HG03066 (cell line): ENCODE measurements around the gene SYNDIG1.
"Not testable (repeated sequence)": the region's sequence is repeated elsewhere in the genome, so short reads cannot be mapped to it uniquely, and the experiment has no call there.

Experiments used
- ATAC-seq: cut with Tn5 transposase; IDR thresholded peaks from one replicate; pipeline ENCODE4 v1.9.1; 2021; ENCODE audit warnings: low read depth; ENCODE audit not compliant: unreplicated experiment

Gene SYNDIG1

DNA sequence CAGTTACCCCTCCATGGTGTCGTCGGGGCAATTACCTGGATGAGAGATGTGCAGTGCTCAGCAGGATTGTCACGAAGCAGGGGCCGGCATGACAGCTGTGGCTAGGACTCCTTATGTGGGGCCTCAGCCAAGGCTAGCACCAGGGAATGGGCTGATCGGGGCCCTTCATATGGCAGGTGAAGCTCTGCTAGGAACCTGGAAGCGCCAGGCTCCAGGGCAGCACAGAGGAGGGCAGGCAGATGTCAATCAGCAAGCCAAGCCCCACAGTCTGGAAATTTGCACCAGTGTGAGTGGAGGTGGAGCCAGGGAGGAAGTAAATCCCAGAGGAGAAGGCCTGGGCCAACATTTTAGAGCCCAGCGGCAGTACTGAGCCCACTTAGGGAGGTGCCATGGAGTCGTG lies 21.2 kb downstream of the SYNDIG1 start:
- ATAC-seq = no peak

DNA sequence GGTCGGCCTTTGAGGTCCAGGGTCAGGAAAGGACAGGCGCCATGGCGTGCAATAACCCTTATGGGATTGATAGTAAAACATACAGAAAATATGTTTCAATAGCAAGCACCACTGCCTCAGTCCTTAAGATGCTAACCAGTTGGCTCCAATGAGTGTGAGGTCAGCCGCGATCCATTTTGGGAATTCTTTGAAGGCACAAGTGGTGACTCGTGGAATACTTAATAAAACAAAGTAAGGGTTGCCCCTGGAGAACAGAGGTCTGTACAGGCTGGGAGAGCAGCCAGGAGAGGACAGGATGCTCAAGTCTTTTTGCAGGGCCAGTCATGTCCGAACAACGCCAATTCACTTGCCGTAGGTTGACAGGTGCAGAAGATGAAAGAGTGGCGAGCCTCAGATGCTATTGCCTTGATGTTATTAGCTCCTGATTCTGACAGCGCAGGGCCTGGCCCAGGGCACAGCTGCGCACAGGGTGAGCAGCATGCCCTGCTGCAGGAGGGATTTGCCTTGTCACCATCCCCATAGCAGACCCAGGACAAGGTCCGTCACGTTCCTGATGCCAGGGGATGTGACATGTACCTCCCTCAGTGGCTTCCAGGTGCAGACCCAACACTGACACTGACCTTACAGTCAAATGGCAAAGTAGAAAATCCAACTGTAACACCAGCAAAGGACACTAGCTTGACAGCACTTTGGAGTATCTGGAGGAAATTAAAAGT lies 21.8 kb downstream of the SYNDIG1 start:
- no peak for ATAC-seq

DNA sequence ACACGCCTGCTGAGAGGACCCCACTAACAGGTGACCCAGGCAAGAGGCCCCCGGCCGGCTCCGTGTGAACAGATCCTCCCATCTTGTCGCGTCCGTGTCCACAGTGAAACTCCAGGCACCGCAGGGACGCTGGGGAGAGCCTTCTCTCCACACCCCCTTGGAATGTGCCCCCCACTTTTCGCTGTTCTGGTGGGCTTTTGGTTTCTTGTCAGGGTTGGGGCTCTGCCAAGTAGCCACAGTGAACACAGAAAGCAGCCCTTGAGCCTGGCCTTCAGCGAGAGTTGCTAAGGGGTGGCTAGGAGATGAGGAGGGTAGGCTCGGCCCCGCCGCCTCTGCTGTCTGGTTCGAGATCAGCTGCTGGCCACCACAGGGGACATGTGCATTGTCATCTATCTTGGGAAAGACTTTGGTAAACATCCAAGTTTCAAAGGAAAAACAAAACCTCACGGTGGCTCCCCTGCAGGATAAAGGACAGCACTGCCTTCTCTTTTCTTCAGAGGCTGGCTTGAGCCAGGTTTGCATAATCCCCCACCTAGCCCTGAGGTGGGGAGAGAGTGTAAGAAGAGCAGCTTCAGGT lies 22.7 kb downstream of the SYNDIG1 start:
- ATAC-seq = no peak

DNA sequence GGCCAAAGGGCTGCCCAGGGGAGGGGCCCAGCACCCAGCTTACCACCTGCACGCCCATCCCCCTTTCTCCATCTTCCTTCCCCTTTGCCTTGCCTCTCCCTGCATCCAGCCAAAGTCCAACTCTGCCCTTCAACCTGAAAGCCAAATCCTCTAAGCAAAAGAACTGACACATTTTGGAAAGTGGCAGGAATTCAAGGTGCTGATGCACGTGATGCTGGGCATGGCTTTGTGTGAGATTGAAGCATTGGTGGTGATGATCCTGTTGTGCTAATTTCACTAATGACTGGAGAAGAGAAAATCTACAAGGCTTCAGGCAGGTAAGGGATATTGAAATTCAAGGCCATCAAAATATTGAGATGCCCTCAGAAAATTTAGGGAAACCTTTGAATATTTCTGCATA lies 23.3 kb downstream of the SYNDIG1 start:
- no peak for ATAC-seq

DNA sequence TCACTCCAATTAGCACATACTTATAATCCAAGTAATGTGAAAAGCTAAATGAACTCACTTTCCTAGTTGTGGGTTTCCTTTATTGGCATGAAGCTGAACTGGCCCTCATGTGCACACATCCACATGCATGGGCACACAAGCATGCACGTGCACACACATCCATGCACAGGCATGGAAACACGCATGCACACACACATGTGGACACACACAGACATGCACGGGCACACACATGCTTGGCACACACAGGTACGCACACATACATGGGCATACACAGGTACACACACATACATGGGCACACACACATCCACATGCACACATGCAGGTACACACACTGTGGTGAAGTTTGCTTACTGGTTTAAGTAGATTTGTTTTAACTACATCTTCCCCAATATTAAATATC lies 23.8 kb downstream of the SYNDIG1 start:
- no peak for ATAC-seq

DNA sequence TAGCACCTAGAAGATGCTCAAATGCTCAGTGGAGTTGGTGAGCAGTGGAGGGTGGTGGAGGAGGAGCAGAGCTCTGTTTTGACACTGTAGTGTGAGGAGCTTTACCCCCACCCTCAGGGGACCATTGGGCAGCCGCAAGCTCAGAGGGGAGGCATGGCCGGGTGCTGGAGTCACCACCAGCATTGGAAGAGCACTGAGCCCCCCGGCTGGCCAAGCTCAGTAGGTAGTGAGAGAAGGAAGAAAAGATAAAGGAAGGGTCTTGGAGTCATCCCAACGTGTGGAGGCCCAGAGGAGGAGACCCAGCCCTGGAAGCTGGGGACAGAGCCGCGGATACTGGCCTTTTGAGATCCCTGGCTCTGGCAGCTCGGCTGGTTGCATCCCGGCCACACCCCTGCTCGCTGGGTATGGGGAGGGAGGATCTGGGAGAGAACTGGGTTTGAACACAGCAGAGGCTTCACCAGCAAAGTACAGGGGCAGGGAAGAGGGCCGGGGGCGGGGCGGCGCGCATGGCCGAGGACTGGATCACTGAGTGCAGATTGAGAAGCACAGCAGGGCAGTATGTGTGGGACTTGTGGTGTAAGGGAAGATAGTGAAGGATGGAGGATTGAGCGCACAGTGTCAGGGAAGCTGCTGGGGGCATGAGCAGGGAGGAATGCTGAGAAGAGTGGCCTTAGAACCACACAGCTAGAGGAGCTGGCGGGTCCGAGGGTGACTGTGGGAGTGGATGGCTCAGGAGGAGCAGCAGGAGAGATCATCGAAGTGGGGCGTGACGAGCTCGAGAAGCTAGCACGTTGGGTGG lies 24.4 kb downstream of the SYNDIG1 start:
- ATAC-seq = no peak

DNA sequence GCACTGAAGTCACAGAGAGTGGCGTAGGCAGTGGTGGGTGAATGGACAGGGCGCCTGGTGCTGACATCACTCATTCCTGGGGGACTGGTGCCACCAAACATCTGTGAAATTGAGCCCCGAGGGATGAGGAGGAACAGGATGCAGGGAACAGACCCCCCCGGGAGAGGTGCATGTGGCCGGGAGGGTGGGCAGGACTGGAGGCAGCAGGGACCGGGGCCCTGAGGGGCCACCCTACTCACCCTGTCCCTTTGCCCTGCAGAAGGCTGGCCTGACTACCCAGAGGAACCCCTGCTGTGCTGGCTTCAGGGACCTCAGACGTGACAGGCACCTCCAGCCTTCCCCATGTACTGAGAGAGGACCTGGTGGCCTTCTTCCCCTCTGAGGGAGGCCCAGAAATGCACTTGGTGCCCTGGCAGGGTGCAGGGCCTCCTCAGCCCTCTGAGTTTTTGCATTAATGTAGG lies 25.1 kb downstream of the SYNDIG1 start:
- ATAC-seq = no peak

DNA sequence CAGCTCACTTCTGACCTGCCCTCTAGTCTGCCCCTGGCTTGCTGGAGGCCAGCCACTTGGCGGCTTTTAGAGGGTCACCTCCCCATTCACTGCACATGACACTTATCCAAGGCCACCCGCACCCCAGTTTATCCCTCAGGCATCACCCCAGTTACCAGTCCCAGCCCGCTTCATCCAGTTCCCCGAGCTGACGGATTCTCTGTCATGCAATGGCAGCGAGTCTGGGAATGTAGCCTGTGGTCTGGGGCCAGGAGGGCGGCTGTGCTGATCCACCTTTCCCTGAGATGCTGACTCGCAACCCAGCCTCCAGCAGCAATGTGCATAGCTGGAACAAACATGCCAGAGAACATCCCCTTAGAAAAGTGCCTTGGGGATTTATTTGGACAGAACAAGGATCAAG lies 25.8 kb downstream of the SYNDIG1 start:
- ATAC-seq = no peak

DNA sequence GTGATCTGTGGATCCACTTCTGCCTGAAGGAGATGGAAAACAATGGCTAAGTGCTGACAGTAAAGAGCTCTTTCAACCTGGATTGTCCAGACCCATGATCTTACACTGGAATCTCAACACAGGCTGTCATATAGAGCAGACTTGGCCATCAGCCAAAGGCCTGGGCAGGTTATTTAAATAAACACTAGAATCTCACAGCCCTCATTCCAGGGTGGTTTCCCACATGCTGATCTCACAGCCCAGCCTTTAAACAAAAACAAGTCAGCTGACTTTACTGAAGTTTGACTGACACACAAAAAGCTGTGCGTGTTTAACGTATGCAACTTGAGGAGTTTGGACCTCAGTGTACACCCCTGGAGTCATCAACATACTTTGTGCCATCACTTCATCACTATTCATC lies 28.4 kb downstream of the SYNDIG1 start:
- no peak for ATAC-seq

DNA sequence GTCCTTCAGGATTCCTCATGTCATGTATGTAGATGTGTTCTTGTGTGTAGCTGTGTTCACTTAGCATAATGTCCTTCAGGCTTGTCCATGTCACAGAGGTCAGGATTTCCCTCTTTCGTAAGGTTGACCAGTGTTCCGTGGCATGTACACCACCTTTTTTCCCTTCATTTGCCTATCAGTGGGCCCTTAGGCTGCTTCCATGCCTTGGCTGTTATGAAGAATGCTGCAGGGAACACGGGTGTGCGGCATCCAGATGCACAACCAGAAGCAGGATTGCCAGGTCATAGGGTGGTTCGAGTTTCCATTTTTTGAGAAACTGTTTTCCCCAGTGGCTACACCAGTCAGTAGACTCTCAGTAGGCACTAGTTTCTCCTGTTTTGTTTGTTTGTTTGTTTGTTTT lies 29.2 kb downstream of the SYNDIG1 start:
- ATAC-seq = no peak

DNA sequence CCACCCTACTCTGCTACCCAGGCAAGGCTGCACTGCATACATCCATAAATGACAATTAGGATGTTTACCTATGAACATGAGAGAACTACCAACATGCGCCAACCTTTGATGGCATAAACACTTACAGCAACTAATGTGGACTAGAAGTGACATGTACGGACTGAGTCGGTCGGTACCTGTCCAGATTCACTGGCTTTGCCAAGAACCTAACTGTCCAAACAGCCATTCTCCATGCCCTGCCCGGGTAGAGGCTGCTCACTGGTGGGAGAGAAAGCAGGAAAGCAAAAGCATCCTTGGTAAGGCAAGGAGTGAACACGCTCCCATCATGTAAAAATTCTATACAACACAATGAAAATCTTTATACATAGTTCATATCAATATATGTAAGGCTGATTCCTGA lies 30.0 kb downstream of the SYNDIG1 start:
- ATAC-seq = no peak

DNA sequence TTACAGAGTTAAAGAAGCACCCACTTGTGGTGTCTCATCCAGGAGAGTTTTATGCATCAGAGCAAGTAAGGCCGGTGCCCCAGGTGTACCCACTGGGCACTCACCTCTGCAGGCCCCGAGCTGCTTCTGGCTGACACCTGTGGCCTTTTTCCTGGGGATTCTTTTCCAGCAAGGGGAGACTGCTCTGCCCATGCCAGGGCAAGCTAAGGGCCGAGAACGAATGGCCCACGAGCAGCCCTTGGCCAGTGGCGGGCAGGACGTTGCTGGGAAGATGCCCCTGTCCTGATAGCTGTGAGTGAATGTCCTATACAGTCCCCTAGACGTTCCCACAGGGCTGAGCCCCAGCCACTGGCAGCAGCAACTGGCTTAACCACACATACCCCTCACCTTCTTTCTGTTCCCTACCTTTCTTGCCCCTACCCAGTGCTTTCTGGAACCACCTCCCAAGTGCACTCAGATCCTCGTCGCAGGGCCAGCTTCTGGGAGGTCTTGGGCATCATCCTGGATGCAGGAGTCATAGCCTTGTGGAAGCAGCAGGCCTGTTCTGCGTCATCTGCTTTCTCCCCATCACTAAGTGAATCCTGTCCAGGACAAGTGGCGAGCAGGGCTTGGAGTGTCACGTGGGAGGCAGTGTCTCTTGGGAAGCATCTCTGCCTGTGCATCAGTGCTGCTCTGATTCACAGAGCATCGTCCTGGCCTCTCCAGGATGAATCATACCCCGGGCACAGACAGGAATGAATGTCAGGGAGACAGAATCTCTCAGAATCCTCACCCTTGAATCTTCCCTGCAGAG lies 32.5 kb downstream of the SYNDIG1 start:
- ATAC-seq = no peak

DNA sequence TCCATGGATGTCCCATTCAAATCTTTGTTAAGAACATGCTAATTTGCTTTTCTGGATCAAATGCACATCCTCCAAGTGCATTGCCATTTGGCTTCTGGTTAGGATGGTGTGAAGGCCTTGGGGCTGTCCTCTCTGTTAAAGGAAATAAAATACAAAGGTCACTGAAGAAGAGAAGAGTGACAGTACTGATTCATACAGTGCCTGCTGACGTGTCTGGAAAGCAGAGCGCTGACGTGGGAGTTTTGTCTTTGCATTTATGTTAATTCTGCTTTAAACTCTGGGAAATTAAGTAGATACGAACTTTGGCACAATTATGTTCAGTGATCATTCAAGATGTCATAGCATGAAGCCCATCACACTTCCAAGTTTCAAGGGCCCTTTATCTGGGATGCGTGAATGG lies 33.2 kb downstream of the SYNDIG1 start:
- no peak for ATAC-seq

DNA sequence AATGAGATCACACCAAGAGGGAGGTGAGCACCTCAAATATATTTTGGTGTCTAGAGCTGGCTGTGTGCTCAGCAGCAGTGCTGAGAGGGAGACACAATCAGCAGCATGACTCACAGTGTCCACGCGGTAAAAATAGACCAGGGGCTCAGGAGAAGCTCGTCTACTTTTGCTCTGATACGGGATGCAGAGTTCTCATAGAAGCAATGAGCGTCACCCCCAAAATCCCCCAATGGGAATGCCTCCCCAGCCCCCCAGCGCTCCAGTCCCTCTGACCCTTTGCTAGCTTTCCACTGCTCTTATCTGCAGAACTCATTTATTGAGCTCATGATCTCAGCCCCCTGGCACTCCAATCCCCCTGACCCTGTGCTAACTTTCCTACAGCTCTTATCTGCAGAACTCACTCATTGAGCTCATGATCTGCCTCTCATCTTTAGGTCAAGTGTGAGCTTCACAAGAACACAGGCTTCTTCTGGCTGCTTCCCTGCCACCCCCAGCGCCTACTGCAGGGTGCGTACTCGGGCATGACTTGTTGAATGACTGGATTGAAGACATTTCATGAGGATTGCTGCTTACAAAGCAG lies 34.0 kb downstream of the SYNDIG1 start:
- no peak for ATAC-seq

DNA sequence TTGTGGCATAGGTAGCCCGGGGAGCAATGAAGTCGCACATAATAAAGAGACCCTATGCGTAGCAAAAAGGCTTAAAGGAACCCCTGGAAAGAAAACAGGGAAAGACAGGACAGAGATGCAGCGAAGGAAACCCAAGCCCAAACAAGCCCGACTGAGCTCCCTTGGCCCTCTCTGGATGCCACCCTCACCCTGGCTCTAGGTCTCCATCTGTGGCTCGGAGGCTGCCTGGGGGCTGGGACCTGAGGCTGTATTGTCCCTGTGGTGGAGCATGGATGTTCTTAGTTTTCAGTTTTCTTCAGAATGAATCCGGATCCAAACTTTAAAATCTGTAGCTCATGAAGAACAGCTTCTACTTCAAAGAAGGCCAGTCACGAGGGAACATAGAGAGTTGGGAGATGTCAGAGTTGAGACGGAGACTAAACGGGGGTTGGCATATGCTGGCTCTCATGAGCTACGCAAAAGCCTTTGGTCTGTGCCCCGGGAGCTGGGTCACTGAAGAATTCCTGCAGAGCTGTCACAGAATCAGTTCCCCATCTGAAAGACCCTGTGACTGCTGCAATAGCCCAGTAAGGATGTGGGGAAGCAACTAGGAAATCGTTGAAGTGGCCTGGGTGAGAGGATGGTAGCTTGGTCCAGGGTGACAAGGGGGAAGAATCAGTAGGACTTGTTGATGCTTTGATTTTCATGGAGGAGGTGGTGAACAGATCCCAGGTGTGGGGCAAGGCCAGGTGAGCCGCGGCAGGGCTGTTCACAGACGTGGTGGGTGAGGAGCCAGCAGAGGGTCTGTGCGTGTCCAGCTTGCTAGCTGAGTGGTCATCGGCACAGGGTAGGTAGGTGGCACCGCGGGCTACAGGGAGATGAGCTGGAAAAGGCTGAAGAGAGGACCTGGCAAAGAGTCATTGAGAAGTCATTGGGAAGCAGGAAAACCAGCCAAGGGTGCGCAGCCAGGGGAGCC lies 35.2 kb downstream of the SYNDIG1 start:
- no peak for ATAC-seq

DNA sequence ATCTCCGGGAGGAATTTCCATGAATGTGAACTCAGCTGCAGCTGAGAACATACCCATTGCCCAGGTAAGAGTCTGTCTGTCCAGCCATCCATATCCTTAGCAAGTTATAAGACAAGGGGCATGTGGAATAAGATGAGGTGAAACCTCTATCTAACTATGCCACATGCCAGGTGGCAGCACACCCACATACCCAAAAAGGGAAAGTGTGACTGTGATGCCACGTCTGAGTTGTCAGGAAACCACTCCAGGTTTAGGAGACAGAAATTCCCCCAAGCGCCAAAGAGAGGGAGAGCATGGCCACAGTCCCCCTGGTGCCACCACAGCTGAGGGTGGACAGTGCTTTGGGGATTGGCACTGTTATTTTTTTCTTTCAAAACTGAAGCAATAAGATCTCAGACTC lies 36.7 kb downstream of the SYNDIG1 start:
- ATAC-seq = no peak

DNA sequence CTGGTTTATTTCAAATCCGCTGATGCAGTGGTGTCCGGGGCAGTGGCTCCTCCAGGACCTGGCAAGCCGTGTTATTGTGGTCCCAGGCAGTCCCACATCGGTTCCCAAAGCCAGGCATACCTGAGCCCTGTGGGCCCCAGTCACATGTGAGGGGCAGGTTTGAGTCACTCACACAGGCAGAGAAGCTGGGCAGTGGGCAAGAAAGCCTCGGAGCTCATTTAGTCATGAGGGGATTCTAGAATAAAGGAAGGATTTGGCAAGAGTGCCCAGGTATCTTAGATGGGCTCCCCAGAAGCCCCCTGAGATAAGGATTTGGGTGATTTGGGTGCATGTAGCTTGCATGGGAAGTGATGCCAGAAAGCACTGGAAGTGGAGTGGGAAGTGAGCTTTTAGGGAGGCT lies 37.3 kb downstream of the SYNDIG1 start:
- no peak for ATAC-seq

DNA sequence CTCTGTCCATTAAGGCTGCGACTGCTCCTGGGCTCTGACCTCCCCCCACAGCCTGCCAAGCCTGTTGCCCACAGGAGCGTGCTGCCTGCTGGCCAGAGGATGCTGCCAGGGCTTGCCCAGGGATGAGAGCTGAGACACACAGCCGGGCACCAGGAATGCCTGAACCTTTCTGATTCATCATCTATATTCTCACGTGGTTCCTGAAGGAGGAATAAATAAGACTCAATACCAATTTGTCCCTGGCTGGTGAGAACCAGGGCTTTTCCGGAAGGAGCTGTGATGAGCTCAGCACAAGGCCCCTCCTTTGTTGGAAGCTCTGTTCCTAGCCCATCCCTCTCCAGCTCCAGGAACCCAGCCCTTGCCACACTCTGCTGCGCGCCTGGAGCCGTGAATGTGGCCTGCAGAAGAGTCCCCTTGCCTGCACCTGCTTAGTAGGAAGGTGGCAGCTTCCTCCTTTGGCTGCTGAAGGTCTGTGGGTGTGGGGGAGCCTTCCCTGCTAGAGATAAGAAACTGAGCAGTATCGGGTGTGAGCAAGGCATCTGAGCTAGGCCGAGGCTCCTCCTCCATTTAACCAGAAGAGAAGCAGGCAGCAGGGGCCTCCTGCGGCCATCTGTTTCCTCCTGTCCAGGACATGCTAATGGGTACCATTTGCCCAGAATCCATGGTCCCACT lies 37.9 kb downstream of the SYNDIG1 start:
- ATAC-seq = no peak

DNA sequence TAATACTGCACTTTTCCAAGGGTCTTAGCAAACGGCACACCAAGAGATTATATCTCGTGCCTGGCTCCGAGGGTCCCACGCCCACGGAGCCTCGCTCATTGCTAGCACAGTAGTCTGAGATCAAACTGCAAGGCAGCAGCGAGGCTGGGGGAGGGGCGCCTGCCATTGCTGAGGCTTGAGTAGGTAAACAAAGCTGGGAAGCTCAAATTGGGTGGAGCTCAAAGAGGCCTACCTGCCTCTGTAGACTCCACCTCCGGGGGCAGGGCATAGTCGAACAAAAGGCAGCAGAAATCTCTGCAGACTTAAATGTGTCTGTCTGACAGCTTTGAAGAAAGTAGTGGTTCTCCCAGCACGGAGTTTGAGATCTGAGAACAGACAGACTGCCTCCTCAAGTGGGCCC lies 43.0 kb downstream of the SYNDIG1 start:
- not testable (repeated sequence) for ATAC-seq
